HG03469 (cell line): Measurements from ENCODE around the gene SACS.

Experiments used
- ATAC-seq: cut with Tn5 transposase; IDR thresholded peaks from one replicate; pipeline ENCODE4 v1.9.1; 2021; ENCODE audit warnings: mild to moderate bottlenecking, moderate library complexity, moderate number of reproducible peaks; ENCODE audit not compliant: unreplicated experiment

SACS gene

DNA sequence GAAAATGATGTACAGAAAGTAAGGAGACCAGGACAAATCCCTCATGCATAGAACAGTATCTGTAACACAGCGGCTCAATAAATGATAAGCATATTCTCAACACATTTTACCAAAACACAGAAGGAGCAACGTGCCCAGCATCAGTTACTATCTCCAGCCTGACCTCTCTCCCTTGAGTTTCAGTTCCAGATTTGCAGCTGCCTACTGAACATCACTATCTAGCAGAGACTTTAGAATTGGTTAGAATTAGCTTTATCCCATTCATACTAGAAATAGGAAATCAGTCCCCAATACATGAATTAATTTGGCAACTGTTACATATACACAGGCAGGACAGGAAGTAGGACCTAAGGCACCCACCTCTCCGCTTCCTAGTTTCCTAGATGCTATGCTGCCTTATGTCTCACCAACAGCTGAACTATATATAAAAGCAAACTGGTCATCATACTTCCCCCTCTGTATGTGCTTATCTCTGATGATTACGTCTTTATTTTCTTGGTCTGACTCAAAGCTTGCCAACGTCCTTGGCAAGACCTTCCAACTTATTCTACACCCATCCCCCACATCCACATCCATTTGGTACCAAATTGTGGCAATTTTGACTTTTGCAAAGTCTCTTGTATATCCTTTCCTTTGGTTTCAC lies 61.1 kb downstream of the SACS start:
- ATAC-seq: no peak

DNA sequence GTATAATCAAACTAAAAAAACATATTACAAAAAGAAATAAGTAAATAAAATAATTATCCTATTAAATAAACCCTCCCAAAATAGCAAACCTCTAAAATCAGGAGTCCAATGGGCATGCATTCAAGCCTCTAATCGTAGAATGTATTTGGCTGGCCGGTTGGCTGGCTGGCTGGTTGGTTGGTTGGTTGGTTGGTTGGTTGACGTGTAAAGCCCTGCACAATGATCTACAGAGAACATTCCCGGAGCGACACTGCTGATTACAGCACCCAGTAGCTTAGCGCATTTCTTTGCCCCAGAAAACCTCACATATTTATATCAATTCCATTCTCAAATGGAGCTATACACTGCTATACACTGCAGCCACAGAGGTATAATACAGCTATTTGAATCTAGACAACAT lies 65.6 kb downstream of the SACS start:
- ATAC-seq: no peak

DNA sequence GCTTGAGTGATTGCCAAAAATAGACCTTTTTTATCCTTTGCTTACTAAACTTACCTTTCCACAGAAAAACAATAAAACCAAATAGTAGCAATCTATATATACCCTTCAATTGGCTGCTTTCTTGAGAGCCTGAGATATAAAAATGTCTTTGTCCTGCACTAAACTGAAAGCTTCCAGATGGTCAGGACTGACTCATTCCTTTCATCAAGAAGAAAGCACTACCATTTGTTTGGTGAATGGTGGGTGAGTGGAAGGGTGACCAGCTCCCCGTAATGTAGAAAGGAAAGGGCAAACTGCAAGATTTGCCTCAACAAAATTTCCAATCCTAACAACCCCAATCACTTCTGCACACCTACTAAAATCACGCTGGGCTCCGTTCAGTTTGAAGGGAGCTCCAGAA lies 67.8 kb downstream of the SACS start:
- no peak for ATAC-seq

DNA sequence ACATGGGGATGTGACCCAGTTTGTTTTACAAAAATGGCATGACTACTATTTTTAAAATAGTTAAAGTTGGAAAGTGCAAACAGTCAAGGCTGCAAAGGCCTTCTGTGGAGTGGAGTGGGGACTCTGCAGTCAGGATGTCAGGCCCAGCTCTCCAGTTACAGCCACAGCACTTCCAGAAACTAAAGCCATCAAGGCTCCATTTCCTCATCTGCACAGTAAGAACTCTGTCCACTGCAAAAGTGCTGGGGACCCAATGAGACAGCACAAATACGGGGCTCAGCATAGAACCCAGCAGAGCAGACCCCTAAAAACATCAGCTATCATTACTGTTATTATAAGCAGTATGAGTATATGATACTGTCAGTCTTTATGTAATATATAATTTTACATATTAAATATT lies 73.6 kb downstream of the SACS start:
- ATAC-seq: no peak

DNA sequence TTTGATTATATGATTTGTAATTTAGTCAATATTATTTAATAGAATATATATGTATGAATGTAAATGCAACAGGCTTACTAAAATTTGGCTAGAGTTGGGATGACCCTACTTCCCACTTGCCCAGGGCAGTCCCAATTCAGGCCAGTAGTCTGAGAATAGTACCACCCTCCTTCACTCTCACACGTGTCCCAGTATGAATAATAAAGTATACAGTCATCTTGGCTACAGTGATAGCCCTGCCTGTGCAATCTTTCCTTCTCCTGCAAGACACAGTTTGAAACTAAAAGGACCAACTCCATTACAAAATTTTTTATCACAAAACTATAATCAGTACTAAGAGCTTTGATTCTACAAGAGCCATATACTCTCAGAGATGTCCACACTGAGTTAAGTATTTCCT lies 76.2 kb downstream of the SACS start:
- no peak for ATAC-seq

DNA sequence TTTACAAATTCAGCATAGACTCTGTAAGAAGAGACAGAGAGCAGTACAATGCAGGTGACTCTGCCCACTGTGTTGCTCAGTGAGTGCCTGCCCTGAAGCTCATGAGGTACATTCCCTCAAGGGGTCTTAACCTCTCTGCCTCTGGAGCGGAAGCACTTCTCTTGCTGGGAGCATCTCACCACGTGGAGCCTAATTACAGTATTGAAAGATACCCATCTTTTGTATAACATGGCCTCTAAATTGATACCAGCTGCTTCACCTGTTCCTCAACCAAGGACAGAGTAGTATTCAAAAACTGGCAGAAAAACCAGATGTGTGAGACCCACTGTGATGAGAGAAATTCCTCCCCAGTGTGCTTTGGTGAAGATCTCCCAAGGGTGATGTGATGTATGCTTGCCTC lies 77.1 kb downstream of the SACS start:
- no peak for ATAC-seq

DNA sequence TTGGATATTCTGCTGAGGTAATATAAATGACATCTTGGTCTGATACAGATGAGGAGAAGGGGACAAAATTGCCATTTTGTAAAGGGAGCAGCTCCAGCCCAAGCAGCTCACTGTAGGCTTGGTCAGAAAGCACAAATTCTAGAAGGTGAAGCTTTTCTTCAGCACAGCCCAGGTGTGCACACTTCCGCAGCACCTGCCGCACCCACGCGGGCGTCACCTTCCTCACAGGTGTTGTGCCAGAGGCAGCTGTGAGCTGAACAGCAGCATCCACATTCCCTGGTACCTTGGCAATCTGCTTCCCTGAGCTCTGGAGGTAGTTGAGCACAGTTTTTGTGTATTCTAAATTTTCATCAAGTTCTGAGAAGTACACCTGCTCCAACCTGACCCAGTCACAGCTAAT lies 79.0 kb downstream of the SACS start:
- no peak for ATAC-seq

DNA sequence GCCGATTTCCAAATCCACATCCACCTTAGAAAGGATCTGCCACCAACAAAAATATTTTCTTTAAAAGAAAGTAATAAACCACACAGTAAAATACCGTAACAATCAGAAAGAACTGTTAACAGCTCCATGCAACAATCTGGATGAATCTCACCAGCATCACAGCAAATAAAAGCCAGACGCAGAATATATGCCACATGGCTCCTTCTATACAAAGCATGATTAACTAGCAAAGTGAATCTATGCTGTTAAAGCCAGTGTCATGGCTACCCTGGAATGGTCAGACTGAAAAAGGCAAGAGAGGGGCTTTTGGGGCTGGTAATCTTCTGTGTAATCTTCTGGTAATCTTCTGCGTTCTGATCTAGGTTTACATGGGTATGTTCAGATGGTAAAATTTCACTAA lies 81.3 kb downstream of the SACS start:
- no peak for ATAC-seq

DNA sequence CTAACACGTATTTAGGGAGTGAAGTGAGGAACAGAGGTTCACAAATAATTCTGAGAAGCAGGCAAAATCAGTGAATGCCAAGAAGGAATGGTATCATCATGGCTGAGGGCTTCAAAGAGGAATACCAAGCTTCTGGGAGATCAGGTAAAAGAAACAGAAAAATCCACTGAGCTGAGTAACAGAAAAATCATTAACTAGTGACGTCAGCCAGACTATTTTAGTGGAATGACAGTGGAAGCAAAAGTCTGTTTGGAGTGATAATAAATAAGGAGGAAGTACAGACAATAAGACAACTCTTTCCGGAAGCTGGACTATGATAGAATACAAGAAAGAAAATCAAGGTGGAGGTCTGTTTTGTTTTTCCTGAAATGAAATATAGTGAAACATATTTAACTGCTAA lies 83.5 kb downstream of the SACS start:
- no peak for ATAC-seq

DNA sequence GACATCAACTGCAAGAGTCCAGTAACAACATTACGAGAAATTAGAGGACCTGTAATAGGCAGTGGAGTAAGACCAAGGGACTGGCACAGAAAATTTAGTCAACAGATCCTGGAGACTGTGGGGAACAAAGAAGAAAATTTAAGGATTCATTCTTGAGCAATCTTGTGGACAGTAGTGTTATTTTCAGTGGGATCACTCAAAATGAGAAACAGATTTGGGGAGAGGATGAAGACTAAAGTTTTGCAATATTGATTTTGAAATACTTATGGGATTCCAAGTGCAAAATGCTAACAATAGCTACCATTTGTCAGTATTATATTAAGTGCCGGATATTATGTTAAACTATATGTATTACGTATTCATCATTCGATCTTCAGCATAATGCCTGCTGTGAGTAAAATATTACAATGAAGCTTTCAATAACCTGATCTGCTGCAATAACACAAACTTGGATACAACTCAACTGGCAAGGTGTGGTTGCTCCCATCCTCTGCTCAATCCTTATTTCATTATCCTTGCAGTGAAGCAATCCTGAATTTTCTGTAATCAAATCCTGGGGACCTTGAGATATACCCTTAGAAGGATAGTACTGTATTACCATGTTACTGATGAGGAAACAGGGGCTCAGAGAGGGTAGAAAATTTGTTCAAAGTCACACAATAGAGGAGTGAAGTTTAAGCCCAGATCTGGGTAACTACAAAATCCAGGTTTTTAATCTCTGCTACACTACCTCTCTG lies 84.2 kb downstream of the SACS start:
- no peak for ATAC-seq

DNA sequence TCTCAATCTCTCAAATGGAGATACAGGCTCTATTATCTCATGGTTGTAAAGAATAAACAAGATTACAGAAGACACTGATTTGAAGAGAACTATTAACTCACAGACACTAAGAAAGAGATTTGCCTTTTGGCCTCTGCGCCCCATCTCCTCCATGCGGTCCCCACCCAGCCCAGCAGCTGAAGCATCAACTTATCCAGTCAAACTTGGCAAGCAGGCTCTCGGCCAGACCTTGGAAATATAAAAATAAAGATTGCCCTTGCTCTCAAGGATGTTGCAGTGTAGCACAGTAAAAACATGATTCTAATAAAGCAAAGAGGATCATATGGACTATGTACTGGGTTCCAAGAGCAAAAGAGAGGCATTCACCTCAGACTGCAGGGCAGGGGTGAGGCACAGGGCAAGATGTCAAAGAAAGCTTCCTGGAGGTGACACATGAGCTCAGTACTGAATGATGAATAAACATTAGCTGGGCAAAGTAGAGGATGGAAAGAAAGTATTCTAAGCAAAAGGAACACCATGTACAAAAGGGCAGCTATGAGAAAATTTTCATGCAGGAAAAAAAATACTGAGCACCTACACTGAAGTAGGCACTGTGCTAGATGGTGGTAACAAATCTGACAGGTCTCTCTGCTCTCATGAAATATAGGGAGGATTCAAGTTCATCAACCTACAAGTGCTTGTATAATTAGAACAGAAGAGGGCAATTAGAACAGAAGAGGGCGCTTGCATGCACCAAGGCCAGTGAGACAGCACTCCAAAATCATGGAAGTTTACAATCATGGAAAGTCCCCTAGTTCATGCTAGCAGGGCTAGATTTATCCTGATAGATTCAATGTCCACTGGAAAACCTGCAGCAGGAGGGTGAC lies 85.0 kb downstream of the SACS start:
- no peak for ATAC-seq

DNA sequence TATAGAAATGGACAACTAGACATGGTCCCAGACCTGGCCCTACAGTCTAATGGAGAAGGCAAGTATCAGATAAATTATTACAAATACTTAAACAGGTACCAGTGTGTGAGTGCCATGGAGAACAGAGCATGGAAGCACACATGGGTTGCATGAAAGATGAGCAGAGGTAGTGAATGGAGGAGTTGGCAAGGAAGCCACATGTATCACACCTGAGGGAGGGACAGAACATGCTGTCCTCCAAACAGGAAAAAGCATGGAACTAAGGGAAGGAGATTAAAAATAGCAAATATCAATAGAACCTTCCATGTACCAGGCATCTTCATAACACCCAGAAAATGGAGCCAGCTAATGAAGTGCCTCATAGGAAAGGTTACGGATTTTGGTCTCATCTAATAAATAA lies 85.9 kb downstream of the SACS start:
- no peak for ATAC-seq

DNA sequence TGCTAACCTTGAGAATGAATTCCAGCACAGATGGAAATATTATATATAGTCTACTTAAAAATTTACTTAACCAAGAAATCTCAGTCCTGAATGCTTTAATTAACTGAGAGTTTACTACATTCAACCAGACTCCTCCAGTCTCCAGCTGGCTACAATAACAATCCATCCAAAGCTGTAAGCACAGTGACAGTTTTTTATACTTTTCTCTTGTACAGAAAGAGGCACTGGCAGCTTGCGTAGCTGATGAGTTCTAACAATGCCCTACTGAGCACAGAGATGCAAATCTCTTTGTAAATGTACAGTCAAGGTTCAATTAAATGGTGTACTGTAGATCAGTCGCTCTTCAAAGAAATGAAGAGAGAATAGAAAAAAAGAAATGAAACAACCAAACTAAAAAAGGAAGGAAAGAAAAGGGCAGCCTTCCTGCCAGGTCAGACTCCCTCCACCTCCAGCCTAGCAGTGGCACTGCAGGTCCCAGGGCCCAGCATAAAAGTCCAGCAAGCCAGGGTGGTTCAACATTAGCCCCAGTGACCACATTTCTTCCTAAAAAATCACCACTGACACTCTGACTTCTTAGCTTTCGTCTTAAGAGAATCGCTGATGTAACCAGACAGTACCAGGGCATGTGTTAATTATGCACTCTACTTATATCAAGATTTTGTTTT lies 88.4 kb downstream of the SACS start:
- ATAC-seq: no peak

DNA sequence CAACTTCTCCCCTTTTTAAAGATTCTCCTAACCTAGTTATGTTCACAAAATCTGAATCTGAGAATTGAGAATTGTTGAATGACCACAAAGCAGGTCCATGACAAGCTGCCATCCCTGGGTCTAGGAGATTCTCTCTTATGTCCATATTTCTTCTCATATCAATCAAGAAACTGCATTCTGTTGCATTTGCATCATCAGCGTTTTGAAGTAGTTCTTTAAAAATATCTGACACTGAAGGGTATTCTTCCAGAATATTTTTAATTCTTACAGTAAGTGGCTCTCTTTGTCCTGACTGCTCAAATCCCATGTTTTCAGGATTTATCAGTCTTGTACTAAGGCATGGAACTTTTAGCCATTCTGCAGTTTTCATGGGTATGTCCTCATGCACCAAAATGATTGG lies 94.3 kb downstream of the SACS start:
- ATAC-seq: no peak

DNA sequence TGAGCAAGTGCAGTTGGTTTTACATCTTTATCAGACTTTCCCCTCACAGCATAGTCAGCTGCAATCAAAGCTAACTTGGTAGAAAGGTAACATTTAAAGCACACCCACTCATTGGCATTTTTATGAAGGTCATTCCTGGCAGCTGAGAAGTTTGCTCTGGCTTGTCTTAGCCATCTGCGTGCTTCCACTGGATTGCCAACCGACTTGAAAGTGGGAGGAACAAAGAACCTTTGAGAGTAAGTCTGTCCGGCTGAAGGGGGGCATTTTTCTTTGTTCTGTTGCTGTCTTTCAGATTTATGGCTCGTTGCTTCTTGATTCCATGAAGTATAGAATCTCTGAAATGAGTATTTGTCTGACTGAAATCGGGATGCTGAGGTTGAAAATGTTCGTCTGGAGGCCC lies 103.1 kb downstream of the SACS start:
- no peak for ATAC-seq

DNA sequence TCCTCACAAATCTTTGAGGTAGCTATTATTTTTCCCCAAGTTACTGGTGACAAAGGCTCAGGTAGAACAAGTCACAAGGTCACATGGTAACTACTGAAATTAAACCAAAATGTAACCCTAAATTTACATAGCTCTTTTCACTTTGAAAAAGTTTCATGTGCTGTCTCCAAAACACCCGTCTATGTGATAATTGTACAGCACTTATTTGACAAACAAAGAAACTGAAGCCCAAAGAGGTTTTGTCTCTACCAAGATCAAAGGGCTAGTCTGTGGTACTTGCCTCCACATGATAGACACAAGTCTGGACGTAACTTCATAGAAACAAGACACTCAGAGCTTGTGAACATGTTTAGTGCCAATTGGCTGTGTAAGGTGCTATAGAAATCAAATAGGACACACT lies 108.3 kb downstream of the SACS start:
- ATAC-seq: no peak

DNA sequence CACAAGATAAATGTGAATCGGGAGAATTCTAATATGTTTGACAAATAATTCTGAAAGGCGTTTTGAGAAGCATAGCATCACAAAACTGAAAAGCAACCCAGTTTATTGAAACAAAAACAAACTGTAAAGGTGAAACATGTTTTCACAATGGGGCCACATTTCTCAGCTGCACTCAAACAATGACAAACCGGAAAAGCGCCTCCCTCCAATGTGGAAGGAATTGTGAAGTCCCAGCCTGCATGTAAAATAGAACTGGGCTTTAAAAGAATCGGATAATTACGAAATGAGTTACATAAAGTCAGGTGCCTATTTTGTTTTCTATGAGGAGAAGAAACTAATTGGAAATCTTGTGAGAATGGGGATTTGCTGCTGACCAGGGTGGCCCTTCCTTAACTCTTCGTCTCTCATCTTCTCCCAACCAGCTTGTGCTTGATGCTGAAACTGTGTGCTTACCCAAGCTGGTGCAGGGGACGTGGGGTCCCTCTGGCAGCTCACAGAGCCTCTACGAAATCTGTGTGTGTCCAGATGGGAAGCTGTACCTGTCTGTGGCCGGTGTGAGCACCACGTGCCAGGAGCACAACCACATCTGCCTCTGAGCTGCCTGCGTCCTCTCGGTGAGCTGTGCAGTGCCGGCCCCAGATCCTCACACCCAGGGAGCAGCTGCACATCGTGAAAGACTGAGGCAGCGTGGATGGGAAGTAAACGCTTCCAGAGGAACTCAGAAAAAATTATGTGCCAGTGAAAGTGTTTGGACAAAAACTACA lies 109.4 kb downstream of the SACS start:
- no peak for ATAC-seq

DNA sequence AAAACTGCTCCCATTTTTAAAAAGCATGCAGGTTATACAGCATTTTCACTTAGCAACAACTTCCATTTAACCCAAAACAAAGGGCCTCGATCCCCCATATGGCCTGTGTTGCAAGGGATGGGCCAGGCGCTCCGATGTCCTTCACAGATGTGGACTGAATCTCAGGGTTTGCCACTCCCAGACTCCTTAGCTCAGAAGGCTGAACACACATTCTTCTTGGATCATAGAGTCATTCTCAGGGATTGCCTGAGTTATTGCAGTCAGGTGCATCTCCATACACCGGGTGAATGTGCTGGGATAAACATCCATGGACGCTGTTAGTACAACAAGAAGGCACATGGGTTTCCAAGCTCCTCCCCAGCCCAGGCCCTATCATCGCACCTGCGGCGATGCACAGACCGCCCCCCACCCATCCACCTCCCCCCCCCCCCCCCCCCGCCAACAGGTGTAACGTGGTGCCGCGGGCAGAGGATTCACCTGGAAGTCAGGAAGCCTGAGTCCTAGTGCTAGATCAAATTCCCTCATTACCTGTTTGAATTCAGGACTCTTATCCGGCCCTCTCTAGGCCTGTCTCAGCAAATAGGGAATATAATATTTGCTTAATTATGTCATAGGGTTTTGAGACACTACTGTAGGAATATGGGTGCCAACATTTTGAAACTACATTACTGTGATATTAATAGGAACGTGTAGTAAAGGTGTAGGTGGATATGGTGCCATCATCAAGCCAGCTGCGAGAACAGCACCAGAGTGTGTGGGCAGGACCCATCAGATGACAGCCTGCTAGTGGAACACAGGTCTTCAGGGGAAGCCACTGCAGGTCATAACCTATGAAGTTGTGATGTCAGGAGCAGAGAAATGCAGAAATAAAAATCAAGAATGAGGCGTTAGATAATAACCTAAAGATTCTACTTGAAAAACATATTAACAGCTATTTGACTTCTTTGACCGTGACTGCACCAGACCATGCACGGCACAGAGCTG lies 110.9 kb downstream of the SACS start:
- ATAC-seq: peak; percentile 27

DNA sequence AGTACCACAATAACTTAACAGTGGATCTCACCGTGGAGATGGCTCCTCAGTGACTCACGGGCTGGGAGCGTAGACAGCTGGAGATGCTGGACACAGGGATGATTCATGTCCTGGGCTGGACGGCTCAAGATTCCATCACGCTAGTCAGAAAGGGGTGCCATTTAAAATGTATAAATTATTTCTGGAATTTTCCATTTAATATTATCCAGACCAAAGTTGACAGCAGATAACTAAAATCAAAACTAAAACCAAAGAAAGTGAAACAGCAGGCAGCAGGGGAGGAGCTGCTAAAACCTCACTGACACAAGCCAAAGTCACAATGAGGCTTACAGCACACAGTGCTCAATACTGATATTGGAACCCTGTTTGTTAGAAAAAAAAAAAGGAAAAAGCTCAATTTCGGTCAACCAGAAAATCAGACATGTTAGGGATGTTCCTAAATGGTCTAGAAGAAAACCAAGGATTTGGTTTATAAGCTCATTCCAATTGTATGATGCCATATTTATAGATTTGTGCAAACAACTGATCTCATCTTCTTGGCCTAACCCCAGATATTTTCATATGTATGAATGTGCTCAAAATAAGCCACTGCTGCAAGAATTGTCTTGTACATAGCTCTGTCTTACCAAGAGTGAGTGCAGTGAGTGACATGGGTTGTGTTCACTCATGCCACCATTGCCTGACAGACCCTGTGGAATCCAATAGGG lies 111.8 kb downstream of the SACS start:
- peak; percentile 67 for ATAC-seq
